ENCODE measurements around the gene PUSL1. TPM values are rescaled to one million over a fixed set of nuclear protein-coding genes. Genes with fewer than 3 reads are reported as not detected.
A peak's percentile ranks its signal among the peaks of the same experiment; 100 is the strongest.

The PUSL1 gene
- total and polyA plus RNA-seq, 2 of the 13 experiments (the other 11 are each of a cell fraction or from before 2014, with no cell fraction given): 8.3 to 22.2 TPM

DNA sequence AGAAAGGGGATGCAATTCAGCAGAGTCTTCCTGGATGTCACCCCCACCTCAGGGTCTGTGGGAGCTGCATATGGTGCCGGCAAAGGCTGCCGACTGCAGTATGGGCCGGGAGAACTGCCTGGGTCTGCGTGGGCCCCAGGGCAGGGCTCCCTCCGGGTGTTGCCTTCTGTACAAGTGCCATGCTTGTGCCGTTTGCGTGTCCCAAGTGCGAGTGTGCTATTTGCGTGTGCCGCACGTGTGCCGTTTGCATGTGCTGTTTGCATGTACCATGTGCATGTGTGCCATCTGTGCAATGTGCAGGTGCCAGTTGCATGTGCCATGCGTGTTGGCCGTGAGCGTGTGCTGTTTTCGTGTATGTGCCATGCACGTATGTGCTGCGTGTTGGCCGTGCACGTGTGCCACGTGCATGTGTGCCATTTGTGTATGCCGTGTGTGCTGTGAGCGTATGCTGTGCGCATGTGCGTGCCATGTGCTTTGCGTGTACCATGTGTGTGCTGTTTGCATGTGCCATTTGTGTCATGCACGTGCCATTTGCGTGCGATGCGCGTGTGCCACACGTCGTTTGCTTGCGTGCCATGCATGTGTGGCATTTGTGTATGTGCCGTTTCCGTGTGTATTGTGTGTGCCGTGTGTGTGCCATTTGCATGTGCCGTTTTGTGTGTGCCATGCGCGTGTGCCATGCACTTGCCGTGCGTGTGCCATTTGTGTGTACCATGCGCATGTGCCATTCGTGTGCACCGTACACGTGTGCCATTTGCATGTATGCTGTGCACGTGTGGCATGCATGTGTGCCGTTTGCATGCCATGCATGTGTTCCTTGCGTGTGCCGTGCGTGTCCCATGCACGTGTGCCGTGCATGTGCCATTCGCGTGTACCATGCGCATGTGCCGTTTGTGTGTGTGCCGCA is 21.2 kb downstream of the PUSL1 start (continued):
- TF ChIP-seq HOXA7 (CRISPR knock-in tag; IDR thresholded peaks at IDR 0.05) (0 out of 2 replicates have a peak, but pooled peaks have one; percentile 71), ZNF446 (CRISPR knock-in tag; IDR thresholded peaks at IDR 0.05) (no peak), ZNF326 (CRISPR knock-in tag; IDR thresholded peaks at IDR 0.05; ENCODE audit: borderline replicate concordance) (peak; percentile 88; the same call in 1 of the 2 replicates), GATAD1 (CRISPR knock-in tag; IDR thresholded peaks at IDR 0.05) (0 out of 2 replicates have a peak, but pooled peaks have one; percentile 17), EEA1 (CRISPR knock-in tag; IDR thresholded peaks at IDR 0.05; ENCODE audit: borderline replicate concordance) (peak; percentile 71; the same call in 1 of the 2 replicates), CHD4 (IDR thresholded peaks at IDR 0.05; ENCODE audit: borderline replicate concordance, low read length) (no peak), ZSCAN20 (CRISPR knock-in tag; IDR thresholded peaks at IDR 0.05; ENCODE audit: borderline replicate concordance) (no peak), ZNF205 (CRISPR knock-in tag; IDR thresholded peaks at IDR 0.05) (no peak), NR2F1 (CRISPR knock-in tag; IDR thresholded peaks at IDR 0.05) (no peak), THAP9 (CRISPR knock-in tag; IDR thresholded peaks at IDR 0.05; ENCODE audit: borderline replicate concordance) (0 out of 2 replicates have a peak, but pooled peaks have one; percentile 3), ZSCAN29 (CRISPR knock-in tag; conservative IDR thresholded peaks at IDR 0.05) (no peak), SMC3 (IDR thresholded peaks at IDR 0.05; ENCODE audit: low read length) (no peak), ZNF530 (CRISPR knock-in tag; IDR thresholded peaks at IDR 0.05; ENCODE audit: low read depth) (no peak), MEF2D (CRISPR knock-in tag; IDR thresholded peaks at IDR 0.05) (no peak), U2AF1 (optimal IDR thresholded peaks at IDR 0.05; ENCODE audit: low read depth, low read length) (no peak), SPEN (CRISPR knock-in tag; IDR thresholded peaks at IDR 0.05; ENCODE audit: low read depth) (peak; percentile 21; the same call in 1 of the 2 replicates), NFIB (CRISPR knock-in tag; IDR thresholded peaks at IDR 0.05; ENCODE audit: borderline replicate concordance) (no peak), TARDBP (CRISPR knock-in tag; IDR thresholded peaks at IDR 0.05) (peak; percentile 93; the same call in 1 of the 2 replicates), ATF4 (CRISPR knock-in tag; IDR thresholded peaks at IDR 0.05) (no peak)
- TF ChIP-seq, protein P1, sequence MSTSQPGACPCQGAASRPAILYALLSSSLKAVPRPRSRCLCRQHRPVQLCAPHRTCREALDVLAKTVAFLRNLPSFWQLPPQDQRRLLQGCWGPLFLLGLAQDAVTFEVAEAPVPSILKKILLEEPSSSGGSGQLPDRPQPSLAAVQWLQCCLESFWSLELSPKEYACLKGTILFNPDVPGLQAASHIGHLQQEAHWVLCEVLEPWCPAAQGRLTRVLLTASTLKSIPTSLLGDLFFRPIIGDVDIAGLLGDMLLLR (CRISPR knock-in tag; IDR thresholded peaks at IDR 0.05): 0 out of 2 replicates have a peak, but pooled peaks have one; percentile 39
- TF ChIP-seq, protein P2, sequence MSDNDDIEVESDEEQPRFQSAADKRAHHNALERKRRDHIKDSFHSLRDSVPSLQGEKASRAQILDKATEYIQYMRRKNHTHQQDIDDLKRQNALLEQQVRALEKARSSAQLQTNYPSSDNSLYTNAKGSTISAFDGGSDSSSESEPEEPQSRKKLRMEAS (IDR thresholded peaks at IDR 0.05): peak; percentile 18; the same call in 1 of the 2 replicates

Measured in HepG2 (cell line).